Stimulated activated CD8-positive, alpha-beta memory T cell treated with anti-CD3 and anti-CD28 coated beads, Interleukin-15, amount 100 ng/mL, for 24 hours (primary cell): Measurements from ENCODE around the gene RBM14.
"Not testable (repeated sequence)": the region's sequence is repeated elsewhere in the genome, so short reads cannot be mapped to it uniquely, and the experiment has no call there.

ENCODE experiments used
- DNase-seq: peaks from one replicate; pipeline ENCODE4 v3.0.0-alpha.2; 2020; ENCODE audit warnings: low read depth

The RBM14 gene

DNA sequence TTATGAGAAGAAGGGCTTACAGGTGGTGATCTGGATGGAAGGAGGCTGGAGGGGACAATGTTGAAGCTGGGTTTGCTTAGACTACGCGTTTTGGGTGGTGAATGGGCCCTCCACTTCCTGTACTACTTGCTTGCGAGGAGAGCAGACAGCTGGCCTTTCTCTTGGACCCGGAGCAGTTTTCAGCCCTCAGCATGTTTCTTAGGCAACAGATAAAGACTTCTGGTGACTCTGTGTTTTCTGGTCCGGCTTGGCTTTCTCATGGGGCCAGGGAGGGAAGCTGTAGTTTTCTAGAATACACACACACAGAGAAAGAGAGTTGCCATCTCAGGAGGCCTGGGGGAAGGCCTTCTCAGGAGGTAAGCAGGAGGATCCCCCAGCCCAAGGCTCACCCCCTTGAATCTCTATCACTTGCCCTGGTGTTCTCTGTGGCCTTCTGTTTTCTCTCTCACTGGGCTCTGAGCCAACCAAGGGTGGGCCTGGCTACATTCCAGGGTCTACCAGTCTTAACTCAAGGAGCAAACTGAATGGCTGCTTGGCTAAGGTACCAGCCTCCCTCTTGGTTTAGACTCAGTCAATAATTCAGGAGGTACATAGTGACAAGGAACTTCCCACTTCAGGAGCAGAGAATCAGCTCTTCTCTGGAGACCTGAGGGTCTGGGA, 21.1 kb upstream of the RBM14 start:
- no peak for DNase-seq

DNA sequence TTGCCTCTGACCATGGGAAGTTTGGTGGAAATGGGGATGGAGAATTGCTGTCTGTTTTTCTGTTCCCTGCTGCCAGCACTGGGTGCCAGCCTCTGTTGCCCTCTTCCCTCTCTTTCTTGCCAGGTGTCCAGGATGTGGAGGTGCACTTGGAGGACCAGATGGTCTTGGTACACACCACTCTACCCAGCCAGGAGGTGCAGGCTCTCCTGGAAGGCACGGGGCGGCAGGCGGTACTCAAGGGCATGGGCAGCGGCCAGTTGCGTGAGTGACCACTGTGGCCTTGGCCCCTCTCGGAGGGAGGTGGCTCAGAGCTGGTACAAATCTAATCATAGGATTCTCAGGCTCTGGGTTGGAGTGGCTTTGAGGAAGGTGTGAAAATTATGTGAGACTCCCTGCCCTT, 17.4 kb upstream of the RBM14 start:
- DNase-seq, result no peak

DNA sequence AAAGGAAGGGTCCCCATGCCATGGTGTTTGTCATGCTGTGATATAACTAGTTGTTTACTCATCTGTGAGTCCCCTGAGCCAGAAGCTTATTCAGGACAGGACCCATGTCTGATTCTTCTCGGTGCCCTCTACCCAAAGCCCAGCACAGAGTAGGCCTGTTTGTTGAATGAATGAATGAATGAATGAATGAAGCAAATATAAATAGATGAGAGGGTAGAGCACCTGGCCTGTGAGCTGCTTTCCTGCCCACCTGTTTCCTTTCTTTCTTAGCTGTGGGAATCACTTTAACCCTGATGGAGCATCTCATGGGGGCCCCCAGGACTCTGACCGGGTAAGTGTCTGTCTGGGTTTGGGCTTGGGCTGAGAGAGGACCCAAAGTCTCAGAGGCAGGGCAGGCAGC, 16.2 kb upstream of the RBM14 start:
- DNase-seq, result no peak

DNA sequence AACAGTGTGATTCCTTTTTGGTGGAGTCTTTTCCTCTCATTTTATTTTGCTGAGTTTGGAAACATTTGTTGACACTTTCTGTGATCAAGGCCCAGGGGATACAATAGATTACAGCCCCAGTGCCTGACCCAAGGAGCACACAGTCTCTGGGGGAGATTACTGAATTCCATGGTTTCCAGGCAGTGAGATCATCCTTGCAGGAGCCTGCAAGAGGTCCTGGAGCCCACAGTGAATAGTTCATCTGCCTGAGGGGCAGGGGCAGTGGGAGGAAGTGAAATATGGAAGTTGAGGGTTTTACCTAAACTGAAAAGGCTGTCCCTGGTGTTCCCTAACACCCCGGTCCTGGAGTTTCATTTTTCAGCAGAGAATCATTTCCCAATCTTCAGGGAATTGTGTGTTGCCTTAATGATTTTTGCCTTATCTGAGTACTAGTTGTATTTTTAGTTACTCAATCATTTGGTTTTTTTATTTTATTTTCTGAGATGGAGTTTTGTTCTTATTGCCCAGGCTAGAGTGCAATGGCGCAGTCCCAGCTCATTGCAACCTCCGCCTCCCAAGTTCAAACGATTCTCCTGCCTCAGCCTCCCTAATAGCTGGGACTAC, 15.7 kb upstream of the RBM14 start:
- DNase-seq, result no peak

DNA sequence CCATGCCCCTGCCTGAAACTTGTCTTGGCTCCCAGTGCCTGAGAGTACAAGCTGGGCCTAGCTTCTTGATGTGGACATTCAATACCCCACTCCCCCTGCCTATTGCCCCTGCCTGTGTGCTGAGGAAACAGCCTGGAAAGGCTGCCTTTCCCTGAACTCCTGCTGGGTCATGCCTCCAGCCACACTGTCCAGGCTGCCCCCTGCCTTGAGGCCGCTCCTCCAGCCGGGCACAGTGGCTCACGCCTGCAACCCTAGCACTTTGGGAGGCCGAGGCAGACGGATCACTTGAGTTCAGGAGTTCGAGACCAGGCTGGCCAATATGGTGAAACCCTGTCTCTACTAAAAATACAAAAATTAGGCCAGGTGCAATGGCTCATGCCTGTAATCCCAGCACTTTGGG, 13.4 kb upstream of the RBM14 start:
- DNase-seq, result no peak

DNA sequence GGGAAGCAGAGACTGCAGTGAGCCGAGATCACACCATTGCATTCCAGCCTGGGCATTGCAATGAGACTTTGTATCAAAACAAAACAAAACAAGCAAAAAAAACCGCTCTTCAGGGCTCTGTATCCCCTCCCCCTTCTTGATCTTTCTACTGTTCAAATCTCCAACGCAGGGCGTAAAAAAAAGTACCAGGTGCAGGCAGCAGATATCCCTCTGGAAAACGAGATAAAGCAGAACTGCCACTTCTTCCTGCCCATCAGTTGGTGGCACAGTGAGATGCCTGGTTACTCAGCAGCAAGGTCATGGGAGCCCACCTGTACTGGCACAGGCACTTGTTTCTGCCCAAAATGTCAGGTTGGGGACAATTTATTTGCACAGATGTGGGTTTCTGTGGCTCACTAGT, 12.3 kb upstream of the RBM14 start:
- DNase-seq, result no peak

DNA sequence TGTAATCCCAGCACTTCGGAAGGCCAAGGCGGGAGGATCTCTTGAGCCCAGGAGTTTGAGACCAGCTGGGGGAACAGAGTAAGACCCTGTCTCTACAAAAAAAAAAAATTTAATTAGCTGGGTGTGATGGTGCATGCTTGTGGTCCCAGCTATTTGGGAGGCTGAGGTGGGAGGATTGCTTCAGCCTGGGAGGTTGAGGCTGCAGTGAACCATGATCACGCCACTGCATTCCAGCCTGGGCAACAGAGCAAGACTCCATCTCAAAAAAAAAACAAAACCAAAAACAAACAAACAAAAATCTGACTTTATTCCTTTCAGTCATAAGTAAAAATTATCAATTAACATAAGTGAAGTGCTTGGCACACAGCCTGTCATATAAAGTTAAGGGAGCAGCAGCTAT, 9.8 kb upstream of the RBM14 start:
- DNase-seq, result not testable (repeated sequence)

DNA sequence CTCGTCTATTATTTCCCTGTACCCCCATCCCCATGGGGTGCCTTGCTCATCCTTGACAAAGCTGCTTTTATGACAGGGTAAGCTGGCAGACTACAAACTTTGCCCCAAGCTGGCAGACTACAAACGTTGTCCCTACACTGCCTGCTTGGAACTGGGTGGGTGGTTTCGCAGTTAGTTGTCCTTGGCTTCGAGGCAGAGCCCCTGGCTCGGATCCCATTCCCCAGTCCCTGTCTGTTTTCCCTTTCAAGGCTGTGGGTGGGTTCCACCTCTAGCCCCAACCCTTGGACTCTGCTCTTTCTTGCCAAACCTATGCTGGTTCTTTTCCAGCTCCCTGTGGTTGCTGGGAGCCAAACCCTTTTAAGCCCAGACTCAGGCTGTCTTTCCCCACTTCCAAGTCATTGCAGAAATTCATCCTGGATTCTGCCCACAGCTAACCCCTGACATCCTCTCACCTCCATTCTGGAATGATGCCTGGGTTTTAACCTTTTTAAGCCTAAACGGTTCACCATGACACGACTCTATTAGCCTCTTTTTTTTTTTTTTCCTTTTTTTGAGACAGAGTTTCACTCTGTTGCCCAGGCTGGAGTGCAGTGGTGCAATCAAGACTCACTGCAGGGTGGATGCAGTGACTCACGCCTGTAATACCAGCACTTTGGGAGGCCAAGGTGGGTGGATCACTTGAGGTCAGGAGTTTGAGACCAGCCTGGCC, 9.2 kb upstream of the RBM14 start:
- DNase-seq, result no peak

DNA sequence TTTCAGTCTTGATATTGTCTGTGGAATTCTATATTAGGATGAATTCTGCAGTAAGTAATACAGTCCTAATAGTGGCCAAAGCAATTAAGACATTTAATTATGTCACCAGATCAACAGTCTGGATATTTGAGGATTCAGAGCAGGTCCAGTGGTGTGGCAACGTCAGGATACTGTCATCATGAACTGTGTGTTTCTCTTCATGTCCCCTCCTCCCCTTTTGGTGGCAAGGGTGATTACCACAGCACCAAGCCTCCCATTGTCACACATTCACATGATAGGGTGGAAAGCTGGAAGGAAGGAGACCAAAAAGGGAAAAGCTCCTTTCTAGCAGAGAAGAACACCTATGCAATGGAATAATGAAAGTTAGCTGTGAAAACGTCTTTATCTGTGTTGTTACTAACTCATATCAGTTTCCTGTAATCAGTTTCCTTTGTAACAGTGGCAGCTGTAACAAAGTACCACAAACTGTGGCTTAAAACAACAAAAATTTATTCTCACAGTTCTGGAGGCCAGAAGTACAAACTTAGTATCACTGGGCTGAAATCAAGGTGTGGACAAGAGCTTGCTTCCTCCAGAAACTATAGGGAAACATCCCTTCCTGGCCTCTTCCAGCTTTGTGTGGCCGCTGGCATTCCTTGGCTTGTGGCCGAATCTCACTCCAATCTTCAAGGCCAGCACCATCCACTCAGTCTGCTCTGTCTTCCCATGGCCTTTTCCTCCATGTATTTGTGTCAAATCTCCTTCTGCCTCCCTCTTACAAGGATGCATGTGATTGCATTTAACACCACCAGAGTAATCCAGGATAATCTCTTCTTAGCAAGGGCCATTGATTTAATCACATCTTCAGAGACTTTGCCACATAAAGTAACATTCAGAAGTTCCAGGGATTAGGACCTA, 6.5 kb upstream of the RBM14 start:
- no peak for DNase-seq

DNA sequence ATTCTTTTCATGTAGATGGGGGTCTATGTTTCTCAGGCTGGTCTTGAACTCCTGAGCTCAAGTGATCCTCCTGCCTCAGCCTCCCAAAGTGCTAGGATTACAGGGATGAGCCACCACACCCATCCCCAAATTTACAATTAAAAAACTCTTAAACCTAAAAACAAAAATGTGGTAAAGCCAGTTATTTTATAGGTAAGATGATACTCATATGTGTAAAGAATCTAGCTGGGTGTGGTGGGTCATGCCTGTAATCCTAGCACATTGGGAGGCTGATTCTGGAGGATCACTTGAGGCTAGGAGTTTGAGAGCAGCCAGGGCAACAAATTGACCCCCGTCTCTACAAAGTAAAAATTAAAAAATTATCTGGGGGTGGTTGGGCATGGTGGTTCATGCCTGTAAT, 4.0 kb upstream of the RBM14 start:
- no peak for DNase-seq

DNA sequence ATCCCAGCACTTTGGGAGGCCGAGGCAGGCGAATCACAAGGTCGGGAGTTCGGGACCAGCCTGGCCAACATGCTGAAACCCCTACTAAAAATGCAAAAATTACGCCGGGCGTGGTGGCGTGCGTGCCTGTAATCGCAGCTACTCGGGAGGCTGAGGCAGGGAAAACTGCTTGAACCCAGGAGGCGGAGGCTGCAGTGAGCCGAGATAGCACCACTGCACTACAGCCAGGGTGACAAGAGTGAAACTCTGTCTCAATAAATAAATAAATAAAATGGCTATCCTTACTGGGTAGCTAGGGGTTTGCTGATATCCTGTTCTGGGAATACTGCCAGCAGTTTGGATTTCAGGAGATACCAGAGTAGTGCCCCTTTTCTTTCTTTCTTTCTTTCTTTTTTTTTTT, 2.4 kb upstream of the RBM14 start:
- no peak for DNase-seq

DNA sequence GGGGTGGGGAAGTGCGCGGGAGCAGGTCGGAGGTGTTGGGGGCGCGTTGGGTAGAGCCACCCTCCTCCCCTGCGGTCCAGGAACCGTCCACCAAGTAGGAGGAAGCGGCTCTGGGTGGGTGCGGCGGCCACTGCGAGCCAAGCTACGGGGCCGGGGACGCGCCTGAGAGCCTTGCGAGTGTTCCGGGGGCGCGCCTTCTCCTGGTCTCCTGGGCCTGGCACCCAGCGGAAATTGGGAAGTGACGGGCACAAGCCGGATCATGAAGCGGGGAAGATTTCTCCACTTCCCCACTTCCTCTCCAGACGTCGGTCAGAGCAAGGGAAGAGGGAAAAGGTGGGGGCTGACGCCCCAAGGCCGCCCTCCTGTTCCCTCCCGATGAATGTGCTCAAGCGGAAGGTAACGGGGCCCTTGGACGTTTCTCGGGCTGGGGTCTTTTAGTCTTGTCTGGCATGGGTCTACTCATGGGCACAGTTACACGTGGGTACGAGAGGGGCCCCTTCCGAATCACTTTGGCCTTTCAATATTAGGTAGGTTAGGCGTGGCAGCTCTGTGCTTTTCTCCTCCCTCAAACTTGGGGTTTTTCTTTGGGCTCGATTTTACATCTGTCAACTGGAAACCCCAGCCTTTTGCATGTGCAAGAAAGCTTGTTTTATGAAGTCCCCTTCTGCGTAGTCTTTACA, 865 bp downstream of the RBM14 start:
- DNase-seq, result no peak

DNA sequence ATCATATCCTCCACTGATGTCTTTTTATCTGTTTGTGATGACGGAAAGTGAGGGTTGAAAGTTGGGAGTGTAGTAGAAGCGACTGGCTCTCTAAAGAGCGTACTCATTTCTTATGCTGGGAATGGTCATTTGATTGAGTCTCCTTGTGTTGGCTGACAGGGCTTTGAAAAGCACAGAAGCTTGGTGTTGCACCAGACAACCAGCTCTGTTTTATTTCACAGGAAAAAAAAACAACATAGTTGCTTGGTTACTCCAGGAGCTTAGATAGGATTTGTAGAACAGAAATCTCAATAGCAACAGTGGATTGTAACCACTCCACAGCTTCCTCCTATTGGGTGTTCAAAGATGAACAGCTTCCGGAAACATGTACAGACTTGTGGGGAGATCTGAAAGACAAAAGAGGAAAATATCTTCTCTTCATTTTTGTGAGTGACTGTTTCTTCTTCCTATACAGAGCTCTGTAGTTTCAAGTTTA, 2.7 kb downstream of the RBM14 start:
- no peak for DNase-seq

DNA sequence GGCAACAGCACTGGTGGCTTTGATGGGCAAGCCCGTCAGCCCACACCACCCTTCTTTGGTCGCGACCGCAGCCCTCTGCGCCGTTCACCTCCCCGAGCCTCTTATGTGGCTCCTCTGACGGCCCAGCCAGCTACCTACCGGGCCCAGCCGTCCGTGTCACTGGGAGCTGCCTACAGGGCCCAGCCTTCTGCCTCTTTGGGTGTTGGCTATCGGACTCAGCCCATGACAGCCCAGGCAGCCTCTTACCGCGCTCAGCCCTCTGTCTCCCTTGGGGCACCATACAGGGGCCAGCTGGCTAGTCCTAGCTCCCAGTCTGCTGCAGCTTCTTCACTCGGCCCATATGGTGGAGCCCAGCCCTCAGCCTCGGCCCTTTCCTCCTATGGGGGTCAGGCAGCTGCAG, 8.0 kb downstream of the RBM14 start:
- DNase-seq, result no peak

DNA sequence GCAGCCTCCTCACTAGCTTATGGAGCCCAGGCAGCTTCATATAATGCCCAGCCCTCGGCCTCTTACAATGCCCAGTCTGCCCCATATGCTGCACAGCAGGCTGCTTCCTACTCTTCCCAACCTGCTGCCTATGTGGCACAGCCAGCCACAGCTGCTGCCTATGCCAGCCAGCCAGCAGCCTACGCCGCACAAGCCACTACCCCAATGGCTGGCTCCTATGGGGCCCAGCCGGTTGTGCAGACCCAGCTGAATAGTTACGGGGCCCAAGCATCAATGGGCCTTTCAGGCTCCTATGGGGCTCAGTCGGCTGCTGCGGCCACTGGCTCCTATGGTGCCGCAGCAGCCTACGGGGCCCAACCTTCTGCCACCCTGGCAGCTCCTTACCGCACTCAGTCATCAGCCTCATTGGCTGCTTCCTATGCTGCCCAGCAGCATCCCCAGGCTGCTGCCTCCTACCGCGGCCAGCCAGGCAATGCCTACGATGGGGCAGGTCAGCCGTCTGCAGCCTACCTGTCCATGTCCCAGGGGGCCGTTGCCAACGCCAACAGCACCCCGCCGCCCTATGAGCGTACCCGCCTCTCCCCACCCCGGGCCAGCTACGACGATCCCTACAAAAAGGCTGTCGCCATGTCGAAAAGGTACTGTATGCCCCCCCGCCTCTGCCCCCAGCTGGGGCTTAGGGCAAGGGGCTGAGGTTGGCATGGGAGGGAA, 8.8 kb downstream of the RBM14 start:
- no peak for DNase-seq

DNA sequence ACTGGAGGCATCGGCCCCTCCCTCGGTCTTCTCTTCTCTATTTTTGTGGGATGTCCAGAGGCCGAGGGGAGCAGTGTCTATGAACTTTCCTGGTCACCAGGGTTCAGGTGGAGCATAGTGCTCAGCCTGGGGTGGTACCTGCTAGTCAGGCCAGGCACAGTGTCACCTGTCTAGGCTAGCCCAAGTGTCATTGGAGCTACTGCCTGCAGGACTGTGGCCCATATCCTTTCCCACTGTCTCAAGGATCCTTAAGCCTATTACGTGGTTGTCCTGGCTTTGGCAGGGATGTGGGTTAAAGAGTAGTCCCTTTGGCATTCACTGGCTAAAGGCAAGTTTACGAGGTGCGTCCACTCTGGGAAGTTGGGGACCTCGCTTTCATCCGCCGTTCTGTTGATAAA, 9.3 kb downstream of the RBM14 start:
- no peak for DNase-seq

DNA sequence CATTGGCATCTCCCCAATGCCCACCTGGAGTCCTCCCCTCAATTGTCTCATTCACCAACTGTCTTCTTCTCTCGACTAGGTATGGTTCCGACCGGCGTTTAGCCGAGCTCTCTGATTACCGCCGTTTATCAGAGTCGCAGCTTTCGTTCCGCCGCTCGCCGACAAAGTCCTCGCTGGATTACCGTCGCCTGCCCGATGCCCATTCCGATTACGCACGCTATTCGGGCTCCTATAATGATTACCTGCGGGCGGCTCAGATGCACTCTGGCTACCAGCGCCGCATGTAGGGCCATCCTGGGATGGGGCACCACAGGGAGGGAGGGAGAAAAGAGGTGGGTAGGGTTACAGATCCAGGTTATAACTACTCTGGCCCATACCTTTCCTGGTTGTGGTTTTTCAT, 10.0 kb downstream of the RBM14 start:
- DNase-seq, result no peak

DNA sequence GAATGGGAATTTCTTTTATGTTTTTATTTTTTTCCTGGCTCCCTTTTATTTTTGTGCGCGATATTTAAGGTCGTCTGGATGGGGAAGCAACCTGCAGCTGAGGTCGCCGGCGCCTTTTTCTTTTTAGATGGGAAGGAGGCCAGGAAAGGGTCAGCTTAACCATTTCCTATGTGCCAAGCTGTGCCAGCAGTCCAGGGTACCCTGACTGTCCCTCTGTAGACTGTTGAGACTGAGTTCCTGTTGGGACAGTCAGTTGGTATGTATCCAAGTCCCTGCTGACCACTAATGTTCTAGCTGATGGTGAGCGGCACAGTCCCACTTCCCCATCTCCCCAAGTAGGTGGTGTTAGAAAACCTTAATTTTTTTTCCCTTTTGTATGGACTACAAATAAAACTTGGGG, 10.5 kb downstream of the RBM14 start:
- no peak for DNase-seq

DNA sequence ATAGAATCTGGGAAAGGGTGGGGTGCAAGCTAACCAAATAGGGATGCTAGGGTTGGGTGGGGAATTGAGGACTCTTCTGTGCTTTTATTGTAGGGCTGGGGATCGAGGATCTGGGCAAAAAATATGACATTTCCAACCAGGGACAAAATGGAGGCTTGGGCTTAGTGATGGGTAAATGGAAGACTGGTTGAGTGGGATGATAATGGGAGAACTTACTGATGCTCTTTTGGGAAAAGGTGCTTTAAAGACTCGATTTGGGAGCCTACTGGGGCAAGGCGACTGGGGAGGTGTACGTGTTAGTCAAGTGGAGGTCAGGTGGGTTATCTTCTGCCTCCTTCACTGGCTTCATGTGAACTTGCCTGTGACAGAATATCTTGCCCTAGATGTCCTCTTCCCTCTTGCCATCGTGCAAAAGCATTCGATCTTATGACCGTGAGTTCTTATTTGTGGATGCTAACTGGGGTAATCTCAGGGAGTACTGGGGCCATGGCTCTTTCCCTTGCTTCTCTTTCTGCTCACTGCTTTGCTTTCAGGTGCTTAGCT, 11.7 kb downstream of the RBM14 start:
- no peak for DNase-seq

DNA sequence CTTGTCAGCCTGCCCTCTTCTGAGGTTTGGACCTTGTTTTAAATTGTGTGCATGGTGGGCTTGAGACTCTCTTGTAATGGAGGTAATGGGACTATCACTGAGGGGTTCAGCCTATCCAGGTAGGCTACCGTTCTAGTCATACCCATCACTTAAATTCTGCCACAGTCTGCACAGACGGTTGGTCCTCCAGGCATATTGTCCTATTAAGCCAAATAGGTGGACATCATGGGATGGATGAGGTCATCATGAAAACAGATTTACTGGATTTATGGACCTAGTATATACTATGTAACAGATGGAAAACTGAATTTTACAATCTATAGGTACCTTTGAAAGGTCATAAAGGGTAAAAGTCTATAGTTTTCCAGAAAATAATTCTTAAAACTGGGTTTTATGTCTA, 12.9 kb downstream of the RBM14 start:
- DNase-seq, result no peak

DNA sequence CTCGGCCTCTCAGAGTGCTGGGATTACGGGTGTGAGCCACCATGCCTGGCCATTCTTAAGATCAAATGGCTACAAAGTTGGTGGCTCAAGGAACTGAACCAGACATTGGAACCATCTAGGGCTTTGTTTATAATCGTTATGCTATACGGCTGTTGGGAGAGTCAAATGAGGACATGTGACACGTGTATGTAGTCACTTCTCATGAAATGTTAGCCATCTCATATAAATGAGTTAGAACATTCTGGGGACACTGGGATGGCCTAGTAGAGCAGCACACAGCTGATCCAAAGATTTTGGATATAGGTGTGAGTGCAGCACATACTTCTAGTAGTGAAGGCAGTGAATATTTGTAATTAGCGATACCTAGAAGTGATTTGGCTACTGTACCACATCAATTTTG, 15.5 kb downstream of the RBM14 start:
- DNase-seq, result no peak
